Vagina (tissue), 2 donors: ENCODE measurements around the gene DNAJC4.

Source experiments
- POLR2A ChIP-seq, 2 donors: fragments of 450-650 bp; IDR thresholded peaks; one replicate each; pipeline ENCODE4 v1.6.1; 2017; ENCODE audit warnings: antibody characterized with exemption in 2 of 2, mild to moderate bottlenecking in 2 of 2, moderate library complexity in 2 of 2
- POLR2AphosphoS5 ChIP-seq, 2 donors: sonication (generic); formaldehyde crosslinking; IDR thresholded peaks; one replicate each; pipeline ENCODE4 v1.9.0; 2017; ENCODE audit warnings: antibody characterized with exemption in 2 of 2, mild to moderate bottlenecking in 2 of 2, low read depth in 1 of 2; ENCODE audit not compliant: insufficient read depth in 1 of 2
- TF ChIP-seq, protein P1 (sequence below), 3 experiments: fragments of 450-650 bp in 2 of 3; fragments of 200-600 bp in 1 of 3; sonication (generic) in 1 of 3; IDR thresholded peaks; one replicate each; pipeline ENCODE4 v1.5.1; 2017 to 2019; ENCODE audit warnings: antibody characterized with exemption in 3 of 3, mild to moderate bottlenecking in 2 of 3, moderate library complexity in 2 of 3

DNA sequence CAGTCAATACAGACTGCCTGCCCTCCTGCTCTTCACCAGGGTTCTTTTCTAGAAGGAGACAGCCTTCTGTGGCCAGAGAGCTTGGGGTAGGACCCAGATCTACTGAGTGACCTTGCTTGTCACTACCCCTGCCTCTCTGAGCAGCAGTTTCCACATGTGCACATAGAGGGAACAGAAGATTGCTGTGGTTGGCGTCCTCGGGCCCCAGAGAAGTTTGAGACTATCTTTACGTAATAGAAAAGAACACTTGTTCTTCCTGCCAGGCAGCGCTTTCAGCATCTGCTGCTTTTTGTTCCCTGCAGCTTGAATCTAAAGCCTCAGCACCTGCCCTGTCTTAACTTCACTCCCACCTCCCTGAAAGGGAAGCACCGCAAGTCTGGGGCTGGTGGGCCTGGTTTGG lies 8.7 kb downstream of the DNAJC4 start:
- TF ChIP-seq, protein P1, sequence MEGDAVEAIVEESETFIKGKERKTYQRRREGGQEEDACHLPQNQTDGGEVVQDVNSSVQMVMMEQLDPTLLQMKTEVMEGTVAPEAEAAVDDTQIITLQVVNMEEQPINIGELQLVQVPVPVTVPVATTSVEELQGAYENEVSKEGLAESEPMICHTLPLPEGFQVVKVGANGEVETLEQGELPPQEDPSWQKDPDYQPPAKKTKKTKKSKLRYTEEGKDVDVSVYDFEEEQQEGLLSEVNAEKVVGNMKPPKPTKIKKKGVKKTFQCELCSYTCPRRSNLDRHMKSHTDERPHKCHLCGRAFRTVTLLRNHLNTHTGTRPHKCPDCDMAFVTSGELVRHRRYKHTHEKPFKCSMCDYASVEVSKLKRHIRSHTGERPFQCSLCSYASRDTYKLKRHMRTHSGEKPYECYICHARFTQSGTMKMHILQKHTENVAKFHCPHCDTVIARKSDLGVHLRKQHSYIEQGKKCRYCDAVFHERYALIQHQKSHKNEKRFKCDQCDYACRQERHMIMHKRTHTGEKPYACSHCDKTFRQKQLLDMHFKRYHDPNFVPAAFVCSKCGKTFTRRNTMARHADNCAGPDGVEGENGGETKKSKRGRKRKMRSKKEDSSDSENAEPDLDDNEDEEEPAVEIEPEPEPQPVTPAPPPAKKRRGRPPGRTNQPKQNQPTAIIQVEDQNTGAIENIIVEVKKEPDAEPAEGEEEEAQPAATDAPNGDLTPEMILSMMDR (IDR thresholded peaks at IDR 0.05): no peak
- TF ChIP-seq POLR2AphosphoS5 (IDR thresholded peaks at IDR 0.05; ENCODE audit: insufficient read depth in 1 of 2, low read depth in 1 of 2): no peak
- TF ChIP-seq POLR2A (IDR thresholded peaks at IDR 0.05): no peak
